LNCAP (cell line): Measurements from ENCODE around the gene GAGE1.

Source experiments
- TF ChIP-seq, protein P1 (sequence below): fragments of 450-650 bp; IDR thresholded peaks from 2 replicates; pipeline ENCODE4 v1.5.1; 2017; ENCODE audit warnings: mild to moderate bottlenecking

The GAGE1 gene

DNA sequence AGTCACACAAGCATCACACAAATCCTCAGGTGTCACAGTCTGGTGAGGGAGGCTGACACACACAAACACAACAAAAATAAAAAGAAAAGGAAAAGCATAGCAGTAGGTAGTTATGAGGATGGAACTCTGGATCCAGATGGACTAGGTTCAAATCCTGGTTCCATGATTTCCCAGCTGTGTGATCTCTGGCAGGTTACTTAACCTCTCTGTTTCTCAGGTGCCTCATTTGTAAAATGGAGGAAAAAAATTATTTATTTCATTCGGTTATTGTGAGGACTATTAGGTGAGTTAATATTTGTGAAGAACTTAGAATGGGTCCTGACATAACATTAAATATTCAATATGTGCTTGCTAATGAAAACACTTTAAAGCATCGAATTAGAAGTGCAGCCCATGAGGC is 19.8 kb downstream of the GAGE1 start:
- TF ChIP-seq, protein P1, sequence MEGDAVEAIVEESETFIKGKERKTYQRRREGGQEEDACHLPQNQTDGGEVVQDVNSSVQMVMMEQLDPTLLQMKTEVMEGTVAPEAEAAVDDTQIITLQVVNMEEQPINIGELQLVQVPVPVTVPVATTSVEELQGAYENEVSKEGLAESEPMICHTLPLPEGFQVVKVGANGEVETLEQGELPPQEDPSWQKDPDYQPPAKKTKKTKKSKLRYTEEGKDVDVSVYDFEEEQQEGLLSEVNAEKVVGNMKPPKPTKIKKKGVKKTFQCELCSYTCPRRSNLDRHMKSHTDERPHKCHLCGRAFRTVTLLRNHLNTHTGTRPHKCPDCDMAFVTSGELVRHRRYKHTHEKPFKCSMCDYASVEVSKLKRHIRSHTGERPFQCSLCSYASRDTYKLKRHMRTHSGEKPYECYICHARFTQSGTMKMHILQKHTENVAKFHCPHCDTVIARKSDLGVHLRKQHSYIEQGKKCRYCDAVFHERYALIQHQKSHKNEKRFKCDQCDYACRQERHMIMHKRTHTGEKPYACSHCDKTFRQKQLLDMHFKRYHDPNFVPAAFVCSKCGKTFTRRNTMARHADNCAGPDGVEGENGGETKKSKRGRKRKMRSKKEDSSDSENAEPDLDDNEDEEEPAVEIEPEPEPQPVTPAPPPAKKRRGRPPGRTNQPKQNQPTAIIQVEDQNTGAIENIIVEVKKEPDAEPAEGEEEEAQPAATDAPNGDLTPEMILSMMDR = no peak

DNA sequence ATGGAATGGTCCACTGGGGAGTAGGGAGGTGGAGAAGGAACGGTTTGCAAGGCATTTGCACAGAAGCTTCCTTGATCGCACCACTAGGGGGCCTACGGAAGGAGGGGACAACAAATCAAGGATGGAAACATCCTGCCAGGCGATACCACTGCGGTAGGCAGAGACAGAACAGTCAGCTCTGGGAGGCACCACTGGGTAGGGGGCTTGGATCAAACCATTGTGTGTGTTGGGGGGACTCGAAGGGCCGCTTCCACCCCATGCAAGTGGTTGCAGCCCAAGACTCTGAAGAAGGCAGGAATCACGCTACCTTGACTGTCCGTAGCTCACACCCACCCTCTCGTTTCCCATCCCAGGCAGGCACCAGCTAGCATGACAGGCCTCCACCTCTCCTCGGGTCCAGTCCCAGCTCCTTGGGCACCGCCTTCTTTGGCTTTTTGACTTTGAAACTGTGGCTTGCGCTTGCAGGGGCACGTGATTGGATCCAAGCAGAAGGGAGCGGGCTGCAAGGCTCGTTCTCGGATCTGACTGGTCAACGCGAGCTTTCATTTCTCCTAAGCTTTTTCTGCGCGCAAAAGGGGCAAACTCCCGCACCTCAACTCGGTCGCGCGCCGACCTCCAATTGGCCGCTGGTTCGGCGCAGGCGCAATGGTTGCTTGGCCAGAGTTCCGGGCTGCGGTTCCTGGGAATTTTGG is 28.4 kb downstream of the GAGE1 start:
- TF ChIP-seq, protein P1 = peak; percentile 52

DNA sequence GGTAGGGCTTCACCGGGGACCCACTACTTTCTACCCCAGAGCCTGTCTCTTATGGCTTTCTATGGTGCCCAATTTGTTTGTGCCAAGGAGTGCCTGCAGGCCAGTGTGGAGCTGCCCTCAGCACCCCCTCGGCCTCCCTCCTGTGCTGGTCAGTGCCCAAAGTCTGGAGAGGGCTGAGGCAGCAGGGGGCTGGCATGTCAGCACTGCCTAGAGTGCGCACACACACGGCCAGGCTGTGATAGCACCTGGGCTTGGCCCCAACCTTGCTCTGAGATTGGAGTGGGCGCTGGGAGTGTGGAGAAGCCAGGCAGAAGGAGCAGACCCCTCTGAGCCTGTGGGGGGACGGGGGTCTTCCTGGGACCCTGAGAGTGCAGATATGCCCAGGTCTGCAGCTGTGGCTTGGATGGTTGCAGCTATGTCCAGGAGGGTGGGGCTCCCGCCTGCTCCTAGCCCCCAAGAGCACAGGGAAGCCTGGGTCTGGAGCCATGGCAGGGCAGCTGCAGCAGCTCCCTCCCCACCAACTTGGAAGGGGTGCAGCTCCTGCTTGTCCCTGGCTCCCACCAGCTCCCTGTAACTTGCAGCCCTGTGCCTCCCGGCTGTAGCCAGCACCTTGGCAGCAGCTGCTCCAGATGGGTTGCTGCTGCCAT is 46.3 kb downstream of the GAGE1 start:
- TF ChIP-seq, protein P1 = no peak

DNA sequence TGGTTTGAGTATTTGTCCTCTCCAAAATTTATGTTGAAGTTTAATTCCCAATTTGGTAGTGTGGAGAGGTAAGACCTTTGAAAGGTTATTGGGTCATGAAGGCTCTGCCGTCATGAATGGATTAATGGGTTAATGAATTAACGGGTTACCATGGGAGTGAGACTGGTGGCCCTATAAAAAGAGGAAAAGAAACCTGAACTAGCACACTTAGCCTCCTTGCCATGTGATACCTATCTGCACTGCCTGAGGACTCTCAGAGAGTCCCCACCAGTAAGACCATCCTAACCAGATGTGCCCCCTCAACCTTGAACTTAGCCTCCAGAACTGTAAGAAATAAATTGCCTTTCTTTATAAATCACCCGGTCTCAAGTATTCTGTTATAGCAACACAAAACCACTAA is 57.7 kb downstream of the GAGE1 start:
- TF ChIP-seq, protein P1 = no peak
